GM12878 (cell line): ENCODE data around the gene C19orf73. TPM values are rescaled to one million over a fixed set of nuclear protein-coding genes. Genes with fewer than 3 reads are reported as not detected.

Experiments
- ATAC-seq: fragments of 200-7000 bp; cut with Tn5 transposase; 3 replicates; pipeline ENCODE4 v1.9.1; 2020; ENCODE audit warnings: mild to moderate bottlenecking, moderate library complexity
- BruUV-seq: library from RNA; stranded (reverse); fragments of 400-500 nt; replicated peaks from 2 replicates; lab custom pipeline; 2021; lab: Mats Ljungman, UMichigan
- CTCF ChIA-PET: fragments of 300-600 bp; sonication (Branson Sonifier 250); formaldehyde crosslinking; extraction: SDS; loops from one replicate; lab custom pipeline; 2021; ENCODE audit warnings: inconsistent platforms; lab: Yijun Ruan, JAX
- POLR2A ChIA-PET: fragments of 350-600 bp; formaldehyde crosslinking; extraction: SDS; loops from one replicate; lab custom pipeline; 2021; ENCODE audit warnings: inconsistent platforms; lab: Charles Lee
- RAD21 ChIA-PET: fragments of 300-600 bp; sonication (Branson Sonifier 250); formaldehyde crosslinking; loops from one replicate; lab custom pipeline; 2023; ENCODE audit warnings: antibody characterized with exemption; ENCODE audit not compliant: unreplicated experiment; lab: Charles Lee
- SMC1A ChIA-PET: fragments of 300-600 bp; sonication (Branson Sonifier 250); formaldehyde crosslinking; loops from one replicate; lab custom pipeline; 2023; ENCODE audit not compliant: unreplicated experiment, uncharacterized antibody; lab: Charles Lee
- DNase-seq: peaks from one replicate; pipeline ENCODE4 v3.0.0-alpha.2; 2011; ENCODE audit warnings: low read depth, low spot score
- FAIRE-seq: peaks from 3 replicates; lab custom pipeline; 2011; peaks lifted over from hg19 to GRCh38; lab: Jason Lieb, UNC
- H2AFZ ChIP-seq: 2 replicates; pipeline ENCODE4 v1.6.0; 2011; ENCODE audit warnings: low read depth, low read length, control low read depth; ENCODE audit not compliant: control insufficient read depth
- H3K27ac ChIP-seq: 2 replicates; pipeline ENCODE4 v1.5.1; 2011; ENCODE audit warnings: control low read depth; ENCODE audit not compliant: control insufficient read depth, insufficient read depth
- H3K27me3 ChIP-seq, 2 experiments: replicated peaks in 1 of 2; 2 replicates each; pipeline versions ENCODE4 v1.6.0 to v1.6.1; 2011; ENCODE audit warnings: low read length in 1 of 2; ENCODE audit not compliant: control insufficient read depth in 2 of 2, insufficient read depth in 2 of 2
- H3K36me3 ChIP-seq, 2 experiments: 2 replicates each; pipeline ENCODE4 v1.5.1; 2011; ENCODE audit warnings: low read length in 1 of 2; ENCODE audit not compliant: control insufficient read depth in 2 of 2, insufficient read depth in 2 of 2
- H3K4me1 ChIP-seq: 2 replicates; pipeline ENCODE4 v1.6.1; 2011; ENCODE audit warnings: mild to moderate bottlenecking, low read length, moderate library complexity, mixed read lengths; ENCODE audit not compliant: control insufficient read depth, insufficient read depth
- H3K4me2 ChIP-seq: 2 replicates; pipeline ENCODE4 v1.6.0; 2011; ENCODE audit warnings: control low read depth; ENCODE audit not compliant: control insufficient read depth, insufficient read depth
- H3K4me3 ChIP-seq: fragments of 200-600 bp; sonication (generic); 2 replicates; pipeline ENCODE4 v1.5.1; 2016
- H3K79me2 ChIP-seq: 2 replicates; pipeline ENCODE4 v1.6.0; 2011; ENCODE audit warnings: low read length; ENCODE audit not compliant: control insufficient read depth, insufficient read depth
- H3K9ac ChIP-seq: 2 replicates; pipeline ENCODE4 v1.8.0; 2011; ENCODE audit warnings: low read length, control low read depth, mixed read lengths; ENCODE audit not compliant: control insufficient read depth, insufficient read depth
- H3K9me3 ChIP-seq: replicated peaks from 3 replicates; pipeline ENCODE4 v1.5.1; 2011; ENCODE audit warnings: mild to moderate bottlenecking, low read length; ENCODE audit not compliant: control insufficient read depth, insufficient read depth
- H4K20me1 ChIP-seq: 2 replicates; pipeline ENCODE4 v1.6.0; 2011; ENCODE audit not compliant: control insufficient read depth, insufficient read depth
- DPF2 ChIP-seq: fragments of 450-650 bp; IDR thresholded peaks from 2 replicates; pipeline ENCODE4 v1.6.1; 2017; ENCODE audit warnings: mild to moderate bottlenecking
- HCFC1 ChIP-seq: fragments of 150-350 bp; IDR thresholded peaks from 2 replicates; pipeline ENCODE4 v1.6.1; 2014; ENCODE audit warnings: low read length
- KAT2A ChIP-seq: conservative IDR thresholded peaks from 2 replicates; pipeline ENCODE4 v1.6.1; 2011; ENCODE audit warnings: low read depth, low read length; ENCODE audit not compliant: control insufficient read depth
- MEF2A ChIP-seq: IDR thresholded peaks from 2 replicates; pipeline ENCODE4 v1.6.1; 2011; ENCODE audit warnings: low read depth, mild to moderate bottlenecking, low read length, moderate library complexity; ENCODE audit not compliant: insufficient read depth
- MEF2B ChIP-seq: fragments of 450-650 bp; IDR thresholded peaks from 2 replicates; pipeline ENCODE4 v1.6.1; 2018; ENCODE audit warnings: mild to moderate bottlenecking, moderate library complexity; ENCODE audit not compliant: partially characterized antibody, poor library complexity, severe bottlenecking
- POLR2A ChIP-seq: IDR thresholded peaks from 2 replicates; pipeline ENCODE4 v1.6.1; 2011; ENCODE audit warnings: low read depth, mild to moderate bottlenecking, low read length
- RAD51 ChIP-seq: fragments of 450-650 bp; IDR thresholded peaks from 2 replicates; pipeline ENCODE4 v1.6.1; 2016; ENCODE audit warnings: moderate library complexity, mild to moderate bottlenecking, inconsistent platforms
- RFX5 ChIP-seq: IDR thresholded peaks from 2 replicates; pipeline ENCODE4 v1.6.1; 2011; ENCODE audit warnings: low read depth, low read length, improper control_type of control experiment
- SMAD5 ChIP-seq: IDR thresholded peaks from 2 replicates; pipeline ENCODE4 v1.6.1; 2016; ENCODE audit warnings: antibody characterized with exemption, low read depth
- SP1 ChIP-seq: IDR thresholded peaks from one replicate; pipeline ENCODE4 v1.6.1; 2011; ENCODE audit warnings: low read depth, low read length
- SUZ12 ChIP-seq: fragments of 200-600 bp; sonication (generic); IDR thresholded peaks from one replicate; pipeline ENCODE4 v1.6.1; 2018; ENCODE audit warnings: antibody characterized with exemption, mild to moderate bottlenecking; ENCODE audit not compliant: unreplicated experiment
- TARDBP ChIP-seq: IDR thresholded peaks from 2 replicates; pipeline ENCODE4 v1.6.1; 2016; ENCODE audit warnings: borderline replicate concordance
- TBL1XR1 ChIP-seq: IDR thresholded peaks from 2 replicates; pipeline ENCODE4 v1.6.1; 2012; ENCODE audit warnings: low read depth, low read length, improper control_type of control experiment
- ZZZ3 ChIP-seq: IDR thresholded peaks from 2 replicates; pipeline ENCODE4 v1.6.1; 2011; ENCODE audit warnings: low read depth; ENCODE audit not compliant: control insufficient read depth, insufficient read length
- WGBS: methylation state at CpG from one replicate; pipeline ENCODE4 v1.1.6; 2016; ENCODE audit warnings: low lambda C conversion rate; ENCODE audit not compliant: insufficient replicate concordance, insufficient coverage; ENCODE audit errors: missing lambda C conversion rate; 5-methylcytosine and 5-hydroxymethylcytosine counted together
- in situ Hi-C: fragments of 300-500 bp; cut with MboI; formaldehyde crosslinking; loops from 9 replicates; pipeline ENCODE4 v1.14.3; 2018; ENCODE audit warnings: mixed read lengths
- intact Hi-C: fragments of 100-400 bp; cut with micrococcal nuclease; formaldehyde crosslinking; loops from one replicate; pipeline ENCODE4 v1.14.2; 2022; ENCODE audit not compliant: unreplicated experiment
- polyA plus RNA-seq, 11 experiments: library from polyadenylated mRNA; depleted of rRNA in 4 of 11; unstranded in 6 of 11; stranded (reverse) in 5 of 11; fragments of >200 nt; fragmentation: Nextera tagmentation in 4 of 11; fragmentation: Illumina TruSeq in 1 of 11; extraction: Ambion mirVana in 4 of 11; extraction: Trizol in 1 of 11; gene quantifications; 1 replicate in 1 of 11; 2 replicates in 10 of 11; pipeline versions ENCODE4 v1.2.1 to v1.2.3, GENCODE V29; 2011 to 2016; ENCODE audit warnings: inconsistent platforms in 2 of 11, missing spikeins in 2 of 11, low read depth in 1 of 11
- total RNA-seq, 4 experiments: library from RNA; depleted of rRNA in 3 of 4; stranded (reverse); fragments of >200 nt in 3 of 4; fragmentation: Illumina TruSeq in 1 of 4; extraction: Trizol in 1 of 4; gene quantifications; 2 replicates each; pipeline versions ENCODE4 v1.2.1 to v1.2.3, GENCODE V29; 2013 to 2021
- TF ChIP-seq, protein P1 (sequence below): IDR thresholded peaks from 2 replicates; pipeline ENCODE4 v1.6.1; 2011; ENCODE audit warnings: borderline replicate concordance, low read depth, mild to moderate bottlenecking, moderate library complexity, mixed read lengths, low read length; ENCODE audit not compliant: insufficient read depth; ENCODE audit errors: extremely low read length
- TF ChIP-seq, protein P2 (sequence below), 3 experiments: IDR thresholded peaks in 2 of 3; conservative IDR thresholded peaks in 1 of 3; 2 replicates each; pipeline ENCODE4 v1.5.1; 2011; ENCODE audit warnings: low read depth in 3 of 3, low read length in 3 of 3, mild to moderate bottlenecking in 3 of 3, control low read depth in 2 of 3, moderate library complexity in 2 of 3, inconsistent platforms in 1 of 3, mixed read lengths in 1 of 3; ENCODE audit not compliant: control insufficient read depth in 2 of 3, insufficient read depth in 1 of 3; ENCODE audit errors: extremely low read depth in 1 of 3
- TF ChIP-seq, protein P3 (sequence below): fragments of 450-650 bp; formaldehyde crosslinking; IDR thresholded peaks from 2 replicates; pipeline ENCODE4 v1.4.0; 2022; ENCODE audit warnings: mild to moderate bottlenecking, moderate library complexity

The C19orf73 gene
- total and polyA plus RNA-seq, 10 of the 15 experiments (the other 5 are each of a cell fraction or from before 2014, with no cell fraction given), result 0.20 to 2.0 (median 0.80) TPM

DNA sequence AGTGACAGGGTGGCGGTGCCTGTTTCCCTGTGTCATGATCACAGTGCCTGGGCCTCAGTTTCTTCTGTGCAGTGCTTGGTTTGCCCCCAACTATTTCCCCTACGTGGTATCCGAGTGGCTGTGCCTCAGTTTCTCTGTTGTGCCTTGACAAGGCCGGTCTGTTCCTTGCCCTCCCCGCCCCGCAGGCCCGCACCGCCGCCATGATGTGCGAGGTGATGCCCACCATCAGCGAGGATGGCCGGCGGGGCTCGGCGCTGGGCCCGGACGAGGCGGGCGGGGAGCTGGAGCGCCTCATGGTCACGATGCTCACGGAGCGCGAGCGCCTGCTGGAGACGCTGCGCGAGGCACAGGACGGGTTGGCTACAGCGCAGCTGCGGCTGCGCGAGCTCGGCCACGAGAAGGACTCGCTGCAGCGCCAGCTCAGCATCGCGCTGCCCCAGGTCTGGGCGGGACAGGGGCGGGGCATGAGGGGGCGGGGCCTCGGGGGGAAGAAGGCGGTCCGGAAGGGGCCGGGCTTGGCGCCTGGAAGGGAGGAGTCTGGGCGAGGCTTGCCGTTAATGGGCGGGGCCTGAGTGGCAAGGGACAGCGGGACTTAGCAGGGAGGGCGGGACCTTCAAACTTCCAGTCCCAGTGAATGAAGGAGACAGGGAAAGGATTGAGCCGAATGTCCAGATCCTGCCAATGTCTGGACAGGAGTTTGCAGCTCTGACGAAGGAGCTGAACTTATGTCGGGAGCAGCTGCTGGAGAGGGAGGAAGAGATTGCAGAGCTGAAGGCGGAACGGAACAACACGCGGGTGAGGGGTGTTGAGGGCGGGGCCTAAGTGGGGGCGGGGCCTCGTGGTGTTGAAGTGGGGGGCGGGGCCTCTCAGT is 9.0 kb upstream of the C19orf73 start:
- ChIA-PET CTCF (interaction anchor here (0.6 to 2.2 kb wide), 6 partner anchors 14 to 135 kb away, joined by 3 to 13 read pairs (median 4); partner anchors contain the start of genes GYS1, LIN7B and RUVBL2), POLR2A (interaction anchor here (0.6 to 1.4 kb wide), 8 partner anchors 10 to 536 kb away, joined by 3 to 6 read pairs (median 4); partner anchors contain the start of gene LIN7B), RAD21 (interaction anchor here (0.6 to 1.4 kb wide), 5 partner anchors 13 to 81 kb away, joined by 3 to 7 read pairs (median 4); partner anchors contain the start of gene LIN7B), SMC1A (interaction anchor here (0.8 kb wide), 1 partner anchor 30 kb away, joined by 3 read pairs; no protein-coding TSS in a partner anchor)
- Histone ChIP-seq H3K27ac (no peak overlapping the region), H3K36me3 (no peaks in the 10 kb centered on the region), H4K20me1 (no peaks in the 10 kb centered on the region), H3K9ac (no peak overlapping the region), H3K4me2 (peak overlapping the region; percentile 52; the same call in 1 of the 2 replicates), H3K4me3 (peak overlapping the region; percentile 59; the same call in 1 of the 2 replicates), H3K27me3 (no peaks in the 10 kb centered on the region), H3K9me3 (no peaks in the 10 kb centered on the region; the same call in 2 of the 3 replicates), H3K79me2 (no peaks in the 10 kb centered on the region), H2AFZ (peak overlapping the region; percentile 92), H3K4me1 (peaks cover 3% of the 10 kb centered on the region; the same call in 1 of the 2 replicates)
- intact Hi-C loops, result no loop called here
- DNase-seq (peak; percentile 83), ATAC-seq (peak; percentile 99), FAIRE-seq (peak; percentile 87)
- 14% methylated on average over 46 of the region's 63 CpGs for WGBS
- no TSS peak for BruUV-seq
- in situ Hi-C loops, result no loop called here
- no peak for TF ChIP-seq ZZZ3
- TF ChIP-seq, protein P1, sequence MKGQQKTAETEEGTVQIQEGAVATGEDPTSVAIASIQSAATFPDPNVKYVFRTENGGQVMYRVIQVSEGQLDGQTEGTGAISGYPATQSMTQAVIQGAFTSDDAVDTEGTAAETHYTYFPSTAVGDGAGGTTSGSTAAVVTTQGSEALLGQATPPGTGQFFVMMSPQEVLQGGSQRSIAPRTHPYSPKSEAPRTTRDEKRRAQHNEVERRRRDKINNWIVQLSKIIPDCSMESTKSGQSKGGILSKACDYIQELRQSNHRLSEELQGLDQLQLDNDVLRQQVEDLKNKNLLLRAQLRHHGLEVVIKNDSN, result no peak
- TF ChIP-seq MEF2A, result no peak
- TF ChIP-seq SUZ12, result no peak
- TF ChIP-seq POLR2A, result peak; percentile 70
- no peak for TF ChIP-seq TARDBP
- TF ChIP-seq MEF2B, result no peak
- TF ChIP-seq SMAD5, result no peak
- no peak for TF ChIP-seq TBL1XR1
- TF ChIP-seq RAD51, result no peak
- no peak for TF ChIP-seq RFX5
- peak; percentile 39 for TF ChIP-seq SP1
- TF ChIP-seq DPF2, result no peak
- TF ChIP-seq KAT2A, result no peak
- TF ChIP-seq, protein P2, sequence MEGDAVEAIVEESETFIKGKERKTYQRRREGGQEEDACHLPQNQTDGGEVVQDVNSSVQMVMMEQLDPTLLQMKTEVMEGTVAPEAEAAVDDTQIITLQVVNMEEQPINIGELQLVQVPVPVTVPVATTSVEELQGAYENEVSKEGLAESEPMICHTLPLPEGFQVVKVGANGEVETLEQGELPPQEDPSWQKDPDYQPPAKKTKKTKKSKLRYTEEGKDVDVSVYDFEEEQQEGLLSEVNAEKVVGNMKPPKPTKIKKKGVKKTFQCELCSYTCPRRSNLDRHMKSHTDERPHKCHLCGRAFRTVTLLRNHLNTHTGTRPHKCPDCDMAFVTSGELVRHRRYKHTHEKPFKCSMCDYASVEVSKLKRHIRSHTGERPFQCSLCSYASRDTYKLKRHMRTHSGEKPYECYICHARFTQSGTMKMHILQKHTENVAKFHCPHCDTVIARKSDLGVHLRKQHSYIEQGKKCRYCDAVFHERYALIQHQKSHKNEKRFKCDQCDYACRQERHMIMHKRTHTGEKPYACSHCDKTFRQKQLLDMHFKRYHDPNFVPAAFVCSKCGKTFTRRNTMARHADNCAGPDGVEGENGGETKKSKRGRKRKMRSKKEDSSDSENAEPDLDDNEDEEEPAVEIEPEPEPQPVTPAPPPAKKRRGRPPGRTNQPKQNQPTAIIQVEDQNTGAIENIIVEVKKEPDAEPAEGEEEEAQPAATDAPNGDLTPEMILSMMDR (IDR thresholded peaks at IDR 0.05 in 2 of 3, conservative IDR thresholded peaks at IDR 0.05 in 1 of 3; ENCODE audit: control insufficient read depth in 2 of 3, extremely low read depth in 1 of 3, insufficient read depth in 1 of 3, low read depth in 3 of 3, low read length in 3 of 3), result peak in 1 of 3 experiments; percentile 22; a peak in 2 of 6 replicates
- TF ChIP-seq, protein P3, sequence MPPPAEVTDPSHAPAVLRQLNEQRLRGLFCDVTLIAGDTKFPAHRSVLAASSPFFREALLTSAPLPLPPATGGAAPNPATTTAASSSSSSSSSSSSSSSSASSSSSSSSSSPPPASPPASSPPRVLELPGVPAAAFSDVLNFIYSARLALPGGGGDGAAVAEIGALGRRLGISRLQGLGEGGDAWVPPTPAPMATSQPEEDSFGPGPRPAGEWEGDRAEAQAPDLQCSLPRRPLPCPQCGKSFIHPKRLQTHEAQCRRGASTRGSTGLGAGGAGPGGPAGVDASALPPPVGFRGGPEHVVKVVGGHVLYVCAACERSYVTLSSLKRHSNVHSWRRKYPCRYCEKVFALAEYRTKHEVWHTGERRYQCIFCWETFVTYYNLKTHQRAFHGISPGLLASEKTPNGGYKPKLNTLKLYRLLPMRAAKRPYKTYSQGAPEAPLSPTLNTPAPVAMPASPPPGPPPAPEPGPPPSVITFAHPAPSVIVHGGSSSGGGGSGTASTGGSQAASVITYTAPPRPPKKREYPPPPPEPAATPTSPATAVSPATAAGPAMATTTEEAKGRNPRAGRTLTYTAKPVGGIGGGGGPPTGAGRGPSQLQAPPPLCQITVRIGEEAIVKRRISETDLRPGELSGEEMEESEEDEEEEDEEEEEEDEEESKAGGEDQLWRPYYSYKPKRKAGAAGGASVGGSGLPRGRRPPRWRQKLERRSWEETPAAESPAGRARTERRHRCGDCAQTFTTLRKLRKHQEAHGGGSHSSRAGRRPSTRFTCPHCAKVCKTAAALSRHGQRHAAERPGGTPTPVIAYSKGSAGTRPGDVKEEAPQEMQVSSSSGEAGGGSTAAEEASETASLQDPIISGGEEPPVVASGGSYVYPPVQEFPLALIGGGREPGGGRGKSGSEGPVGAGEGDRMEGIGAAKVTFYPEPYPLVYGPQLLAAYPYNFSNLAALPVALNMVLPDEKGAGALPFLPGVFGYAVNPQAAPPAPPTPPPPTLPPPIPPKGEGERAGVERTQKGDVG, result no peak
- no peak for TF ChIP-seq HCFC1
